GM19328 (cell line): ENCODE results near the gene PTOV1.

Source experiments
- ATAC-seq: cut with Tn5 transposase; IDR thresholded peaks from one replicate; pipeline ENCODE4 v1.9.1; 2021; ENCODE audit warnings: mild to moderate bottlenecking, moderate library complexity; ENCODE audit not compliant: unreplicated experiment

Gene PTOV1

GRCh38 chr19:49873129-49873521, 22.2 kb downstream of the PTOV1 start:
- ATAC-seq: no peak

DNA sequence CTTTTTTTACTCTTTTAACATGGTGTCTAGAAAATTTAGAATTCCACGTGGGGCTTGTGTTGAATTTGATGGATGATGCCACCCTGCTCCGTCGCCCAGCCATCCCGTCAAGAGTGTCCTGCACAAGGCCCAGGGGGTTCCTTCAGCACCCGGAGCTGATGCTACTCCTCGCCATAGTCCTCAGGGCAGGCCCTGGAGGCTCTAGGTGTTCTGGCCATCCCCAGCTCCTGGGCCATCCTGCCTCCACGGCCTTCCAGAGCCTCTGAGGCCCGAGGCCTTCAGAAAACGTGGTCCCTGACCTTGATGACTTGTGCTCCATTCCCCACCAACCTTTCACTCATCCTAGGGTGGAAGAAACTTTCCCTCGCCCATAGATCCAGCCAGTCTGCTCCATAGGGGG, 22.9 kb downstream of the PTOV1 start:
- no peak for ATAC-seq

DNA sequence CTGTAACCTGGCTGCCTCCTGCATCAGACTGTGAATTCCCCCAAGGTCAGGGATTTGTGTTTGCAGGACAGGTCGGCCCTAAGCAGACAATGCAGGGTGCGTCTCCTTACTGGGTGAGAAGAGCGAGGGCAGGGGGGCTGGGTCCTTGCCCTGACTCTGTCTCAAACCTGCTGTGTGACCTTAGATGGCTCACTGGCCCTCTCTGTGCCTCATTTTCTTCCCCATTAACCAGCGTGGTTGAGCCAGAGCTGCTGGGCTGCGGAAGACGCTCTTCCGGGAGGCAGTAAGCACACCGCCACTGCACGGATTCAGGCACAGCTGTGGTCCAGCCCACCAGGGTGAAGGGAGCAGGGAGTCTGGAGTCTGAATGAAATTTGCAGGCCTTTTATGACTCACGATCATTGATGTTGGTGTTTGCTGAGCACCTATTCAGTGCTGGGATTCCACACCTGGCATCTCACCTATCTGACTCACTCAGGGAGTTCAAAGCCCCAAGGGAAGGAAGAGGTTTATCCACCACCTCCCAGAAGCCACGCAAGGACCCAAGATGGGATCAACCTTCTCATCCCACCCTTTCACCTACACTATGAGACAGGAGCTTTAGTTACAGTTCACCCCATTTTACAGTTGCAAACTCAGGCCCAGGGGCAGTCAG, 23.7 kb downstream of the PTOV1 start:
- no peak for ATAC-seq

- ATAC-seq: no peak
Observed at GRCh38 chr19:49875177-49875576, 24.2 kb downstream of the PTOV1 start.

GRCh38 chr19:49875857-49876421, 25.0 kb downstream of the PTOV1 start:
- ATAC-seq: no peak

- ATAC-seq: peak; percentile 48
Observed at GRCh38 chr19:49876422-49877019, 25.6 kb downstream of the PTOV1 start.

GRCh38 chr19:49877020-49877878, 26.3 kb downstream of the PTOV1 start, which contains the start of the genes AKT1S1 and TBC1D17:
Gene AKT1S1, minus strand, starts transcription at chr19:49877355. Its CDS starts 4,060 bp downstream, at chr19:49873295.
Gene TBC1D17, plus strand, starts transcription at chr19:49877702. Its CDS starts 22 bp downstream, at chr19:49877724.
- ATAC-seq: peak; percentile 54

GRCh38 chr19:49877879-49878743, 27.2 kb downstream of the PTOV1 start:
- ATAC-seq: peak; percentile 37

DNA sequence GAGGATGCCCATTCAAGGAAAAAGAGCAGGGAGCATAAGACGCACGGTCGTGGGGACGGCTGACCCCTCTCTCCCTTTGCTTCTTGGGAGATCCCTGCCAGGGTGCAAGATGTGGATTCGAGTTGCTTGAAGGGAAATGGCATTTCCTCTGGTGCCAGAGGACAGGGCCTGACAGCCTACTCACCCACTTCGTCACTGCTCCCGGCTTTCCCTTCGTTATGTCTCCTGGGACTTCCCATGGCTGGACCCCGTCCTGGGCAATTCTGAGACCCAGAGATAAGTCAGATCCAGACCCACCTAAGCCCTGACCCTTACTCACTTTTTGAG, 27.7 kb downstream of the PTOV1 start:
- no peak for ATAC-seq

DNA sequence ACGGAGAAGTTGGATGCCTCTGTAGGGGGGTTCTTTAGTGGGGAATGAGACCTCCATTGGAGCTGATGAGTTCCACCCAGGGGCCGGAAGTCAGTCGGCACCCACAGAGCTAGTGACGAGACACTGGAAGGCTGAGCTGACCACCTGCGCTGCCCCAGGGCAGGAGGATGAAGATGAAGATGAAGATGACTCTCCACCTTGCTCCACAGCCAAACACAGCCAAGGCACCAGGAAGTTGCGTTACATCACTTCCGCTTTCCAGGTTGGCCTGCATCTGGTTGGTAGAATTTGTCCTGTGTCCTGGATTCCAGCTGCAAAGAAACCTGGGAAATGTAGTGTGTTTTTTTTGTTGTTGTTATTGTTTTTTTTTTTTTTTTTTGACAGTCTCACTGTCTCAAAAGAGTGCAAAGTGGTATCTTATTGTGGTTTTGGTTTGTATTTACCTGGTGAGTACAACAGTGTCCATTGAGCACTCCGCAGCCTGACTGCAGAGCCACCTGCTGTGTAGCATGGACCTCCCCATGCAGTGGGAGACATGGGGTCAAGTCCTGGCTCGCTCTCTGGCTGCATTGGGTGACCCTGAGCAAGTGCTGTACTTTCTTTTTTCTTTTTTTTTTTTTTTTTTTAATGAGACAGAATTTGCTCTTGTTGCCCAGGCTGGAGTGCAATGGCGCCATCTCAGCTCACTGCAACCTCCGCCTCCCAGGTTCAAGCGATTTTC, 28.4 kb downstream of the PTOV1 start:
- no peak for ATAC-seq

DNA sequence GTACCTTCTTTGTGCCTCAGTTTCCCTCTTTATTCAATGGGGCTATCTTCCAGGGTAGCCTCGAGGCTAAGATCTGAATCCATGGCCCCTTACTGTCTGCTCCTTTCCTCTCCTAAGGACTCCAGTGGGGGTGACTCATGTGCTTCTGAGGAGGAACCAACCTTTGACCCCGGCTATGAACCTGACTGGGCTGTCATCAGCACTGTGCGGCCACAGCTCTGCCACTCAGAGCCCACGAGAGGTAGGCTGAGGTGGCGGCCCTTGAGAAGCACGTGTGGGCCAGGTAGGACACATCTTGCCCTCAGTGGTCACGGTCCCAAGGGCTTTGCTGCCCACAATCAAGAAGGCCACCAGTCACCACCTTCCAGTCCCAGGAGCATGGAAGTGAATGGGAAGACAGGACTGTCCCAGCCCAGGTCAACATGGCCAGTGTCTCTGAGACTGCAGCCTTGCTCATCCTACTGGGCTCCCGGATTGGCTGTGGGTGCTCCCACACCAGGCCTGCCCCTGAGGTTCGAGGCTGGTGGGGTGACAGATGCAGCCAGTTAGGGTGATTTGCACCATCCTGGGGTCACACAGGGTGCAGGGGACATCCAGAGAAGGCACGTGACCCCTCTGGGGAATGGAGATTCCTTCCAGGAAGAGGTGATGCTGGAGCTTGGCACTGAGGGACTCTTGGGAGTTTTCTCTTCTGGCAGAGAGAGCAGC, 29.4 kb downstream of the PTOV1 start:
- no peak for ATAC-seq

DNA sequence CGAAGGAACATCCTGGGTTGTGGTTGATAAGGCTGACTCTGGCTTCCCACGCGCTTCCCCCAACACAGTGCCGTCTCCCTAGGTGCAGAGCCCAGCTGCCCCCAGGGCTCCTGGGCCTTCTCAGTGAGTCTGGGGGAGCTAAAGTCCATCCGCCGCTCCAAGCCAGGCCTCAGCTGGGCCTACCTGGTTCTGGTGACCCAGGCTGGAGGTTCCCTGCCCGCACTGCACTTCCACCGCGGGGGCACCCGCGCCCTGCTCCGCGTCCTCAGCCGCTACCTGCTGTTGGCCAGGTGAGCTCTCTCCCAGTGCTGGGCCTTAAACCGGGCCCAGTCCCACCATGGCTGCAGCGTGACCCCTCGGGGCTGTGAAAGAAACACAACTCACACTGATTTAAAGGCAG, 30.2 kb downstream of the PTOV1 start:
- ATAC-seq: no peak

GRCh38 chr19:49881672-49882394, 30.9 kb downstream of the PTOV1 start:
- no peak for ATAC-seq

DNA sequence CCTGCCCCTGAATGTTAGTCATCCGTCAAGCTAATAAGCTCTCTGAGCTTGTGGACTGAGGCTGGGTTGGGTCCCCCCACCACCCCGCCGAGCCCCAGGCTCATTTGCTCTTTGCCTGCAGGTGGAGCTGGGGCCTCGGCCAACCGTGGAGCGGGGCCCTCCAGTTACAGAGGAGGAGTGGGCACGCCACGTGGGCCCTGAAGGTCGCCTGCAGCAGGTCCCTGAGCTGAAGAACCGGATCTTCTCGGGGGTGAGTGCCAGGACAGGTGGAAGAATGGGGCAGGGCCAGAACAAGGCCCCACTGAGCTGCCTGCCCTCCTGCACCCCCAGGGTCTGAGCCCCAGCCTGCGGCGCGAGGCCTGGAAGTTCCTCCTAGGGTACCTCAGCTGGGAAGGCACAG, 31.7 kb downstream of the PTOV1 start:
- no peak for ATAC-seq

DNA sequence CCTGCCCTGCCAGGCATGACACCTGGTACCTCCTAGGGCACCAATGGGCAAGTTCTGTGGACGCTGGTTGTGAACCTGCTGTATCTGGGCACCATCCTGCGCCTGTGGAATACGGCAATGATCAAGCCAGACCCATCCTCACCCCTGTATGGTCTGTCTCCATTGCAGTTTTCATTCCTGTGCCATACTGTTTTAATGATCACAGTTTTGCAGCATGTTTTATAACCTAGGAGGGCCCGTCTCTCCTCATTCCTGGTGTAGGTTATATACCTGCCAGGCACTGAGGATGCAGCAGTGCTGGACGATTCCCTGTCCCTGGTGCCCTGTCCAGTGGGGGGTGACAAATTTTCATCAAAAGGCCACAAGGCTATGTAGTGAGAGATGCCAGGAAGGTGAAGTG, 32.1 kb downstream of the PTOV1 start:
- no peak for ATAC-seq

- no peak for ATAC-seq
Observed at GRCh38 chr19:49884109-49884508, 33.1 kb downstream of the PTOV1 start.

DNA sequence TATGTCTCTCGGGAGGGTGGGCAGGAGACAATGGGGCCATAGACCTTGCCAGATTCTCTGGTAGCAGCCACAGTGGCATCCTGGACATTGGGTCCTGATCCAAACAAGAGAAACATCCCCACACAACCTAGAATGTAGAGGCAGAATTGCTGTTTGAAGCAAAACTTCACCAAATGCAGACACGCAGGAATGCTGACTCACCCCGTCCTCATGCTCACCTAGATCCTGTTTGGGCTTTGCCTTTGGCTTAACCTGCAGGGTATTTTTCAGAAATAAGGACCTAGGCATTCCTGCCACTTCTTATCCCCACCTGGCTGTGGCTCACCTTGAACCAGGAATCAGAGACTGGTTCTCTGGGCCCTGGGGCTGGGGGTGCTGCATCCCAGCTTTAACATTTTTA, 33.8 kb downstream of the PTOV1 start:
- ATAC-seq: no peak

DNA sequence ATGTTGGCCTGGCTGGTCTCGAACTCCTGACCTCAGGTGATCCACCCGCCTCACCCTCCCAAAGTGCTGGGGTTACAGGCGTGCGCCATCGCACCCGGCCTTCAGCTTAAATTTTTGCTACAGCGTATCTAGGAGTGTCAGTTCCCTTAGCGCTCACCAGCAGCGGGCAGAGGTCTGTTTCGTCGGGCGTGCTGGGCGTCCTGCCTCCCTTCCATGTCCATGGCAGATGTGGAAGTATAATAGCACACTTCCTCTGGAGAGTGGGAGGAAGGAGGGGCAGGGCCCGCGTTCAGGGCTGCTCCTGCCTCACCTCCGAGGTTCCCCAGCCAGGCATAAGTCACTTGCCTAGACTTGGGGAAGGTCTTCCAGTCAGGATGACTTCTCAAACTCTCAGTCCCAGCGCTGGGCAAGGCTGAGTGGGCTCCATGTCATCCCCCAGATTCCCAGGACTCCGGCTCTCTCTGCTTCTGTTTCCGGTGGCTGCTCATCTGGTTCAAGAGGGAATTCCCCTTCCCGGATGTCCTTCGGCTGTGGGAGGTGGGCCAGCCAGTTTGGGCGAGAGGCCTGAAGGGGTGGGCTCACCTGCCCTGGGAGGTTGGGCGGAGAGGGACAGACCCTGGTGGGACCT, 36.2 kb downstream of the PTOV1 start:
- no peak for ATAC-seq
